Naive thymus-derived CD4-positive, alpha-beta T cell (primary cell): ENCODE measurements around the gene ZBTB39. TPM values are rescaled to one million over a fixed set of nuclear protein-coding genes. Genes with fewer than 3 reads are reported as not detected.
A peak's percentile ranks its signal among the peaks of the same experiment; 100 is the strongest.
"Not testable (repeated sequence)": the region's sequence is repeated elsewhere in the genome, so short reads cannot be mapped to it uniquely, and the experiment has no call there.

Experiments
- ATAC-seq: fragments of 150-1000 bp; cut with Tn5 transposase; 2 replicates; pipeline ENCODE4 v1.10.0; 2021; ENCODE audit warnings: mild to moderate bottlenecking, moderate library complexity
- CTCF ChIA-PET: fragments of 350-600 bp; sonication (Branson Sonifier 250); formaldehyde crosslinking; loops from one replicate; lab custom pipeline; 2021; ENCODE audit warnings: antibody characterized with exemption; lab: Charles Lee
- POLR2A ChIA-PET: fragments of 350-600 bp; sonication (Branson Sonifier 250); formaldehyde crosslinking; loops from one replicate; lab custom pipeline; 2021; ENCODE audit warnings: antibody characterized with exemption, inconsistent platforms; lab: Charles Lee
- DNase-seq, 9 donors: peaks; one replicate each; pipeline versions ENCODE4 v3.0.0 to v3.0.0-alpha.2; 2020 to 2022; ENCODE audit warnings: mixed read lengths in 1 of 9
- H3K27ac ChIP-seq: one replicate; pipeline ENCODE4 v1.7.0; 2013; ENCODE audit warnings: mild to moderate bottlenecking, low read depth, low read length, moderate library complexity
- H3K27me3 ChIP-seq, 2 donors: one replicate each; pipeline ENCODE4 v1.7.0; 2013; ENCODE audit warnings: low read length in 2 of 2, mild to moderate bottlenecking in 2 of 2, moderate library complexity in 2 of 2; ENCODE audit not compliant: control insufficient read depth in 2 of 2, insufficient read depth in 2 of 2
- H3K36me3 ChIP-seq, 3 experiments: 1 replicate in 2 of 3; 2 replicates in 1 of 3; pipeline ENCODE4 v1.7.0; 2013; ENCODE audit warnings: low read length in 3 of 3, mild to moderate bottlenecking in 3 of 3, moderate library complexity in 1 of 3; ENCODE audit not compliant: insufficient read depth in 3 of 3, control insufficient read depth in 2 of 3
- H3K4me1 ChIP-seq, 2 donors: one replicate each; pipeline ENCODE4 v1.7.0; 2013; ENCODE audit warnings: low read length in 2 of 2, mild to moderate bottlenecking in 2 of 2, moderate library complexity in 1 of 2; ENCODE audit not compliant: control insufficient read depth in 2 of 2, insufficient read depth in 2 of 2
- H3K4me3 ChIP-seq: 2 replicates; pipeline ENCODE4 v1.7.0; 2013; ENCODE audit warnings: mild to moderate bottlenecking, low read length
- H3K9me3 ChIP-seq, 3 experiments: 1 replicate in 2 of 3; 2 replicates in 1 of 3; pipeline ENCODE4 v1.7.0; 2013; ENCODE audit warnings: low read length in 3 of 3; ENCODE audit not compliant: control insufficient read depth in 2 of 3
- H3K27ac Mint-ChIP-seq, 9 donors: one replicate each; pipeline ENCODE4 v1.8.0; 2020 to 2022; ENCODE audit warnings: mixed read lengths in 9 of 9, mild to moderate bottlenecking in 8 of 9, moderate library complexity in 5 of 9, inconsistent platforms in 2 of 9
- H3K27me3 Mint-ChIP-seq, 5 donors: one replicate each; pipeline ENCODE4 v1.8.0; 2021 to 2022; ENCODE audit warnings: mixed read lengths in 5 of 5, mild to moderate bottlenecking in 1 of 5
- H3K36me3 Mint-ChIP-seq, 5 donors: one replicate each; pipeline ENCODE4 v1.8.0; 2020 to 2022; ENCODE audit warnings: mixed read lengths in 5 of 5, mild to moderate bottlenecking in 3 of 5, inconsistent platforms in 1 of 5
- H3K4me1 Mint-ChIP-seq, 7 donors: one replicate each; pipeline ENCODE4 v1.8.0; 2020 to 2022; ENCODE audit warnings: mixed read lengths in 7 of 7, mild to moderate bottlenecking in 3 of 7, inconsistent platforms in 1 of 7
- H3K4me3 Mint-ChIP-seq, 10 donors: one replicate each; pipeline ENCODE4 v1.8.0; 2020 to 2022; ENCODE audit warnings: mild to moderate bottlenecking in 10 of 10, mixed read lengths in 10 of 10, moderate library complexity in 6 of 10, inconsistent platforms in 2 of 10
- H3K9me3 Mint-ChIP-seq, 11 donors: one replicate each; pipeline ENCODE4 v1.8.0; 2020 to 2022; ENCODE audit warnings: mixed read lengths in 11 of 11, mild to moderate bottlenecking in 4 of 11, inconsistent platforms in 1 of 11, moderate library complexity in 1 of 11
- intact Hi-C, 2 donors: fragments of 100-400 bp; cut with micrococcal nuclease; formaldehyde crosslinking; loops; one replicate each; pipeline ENCODE4 v1.15.1; 2023
- polyA plus RNA-seq, 2 donors: library from polyadenylated mRNA; unstranded; fragments of 300-500 nt; fragmentation: Illumina TruSeq; gene quantifications; one replicate each; pipeline ENCODE4 v1.2.3, GENCODE V29; 2021
- total RNA-seq, 6 experiments: library from RNA in 5 of 6; stranded (reverse) in 5 of 6; gene quantifications; 1 replicate in 5 of 6; 2 replicates in 1 of 6; pipeline ENCODE4 v1.2.3 and lab custom pipeline; 2021 to 2026

ZBTB39 gene
- total and polyA plus RNA-seq, 7 experiments from 2014 or later: 2.2 to 12.9 (median 8.2) TPM

DNA sequence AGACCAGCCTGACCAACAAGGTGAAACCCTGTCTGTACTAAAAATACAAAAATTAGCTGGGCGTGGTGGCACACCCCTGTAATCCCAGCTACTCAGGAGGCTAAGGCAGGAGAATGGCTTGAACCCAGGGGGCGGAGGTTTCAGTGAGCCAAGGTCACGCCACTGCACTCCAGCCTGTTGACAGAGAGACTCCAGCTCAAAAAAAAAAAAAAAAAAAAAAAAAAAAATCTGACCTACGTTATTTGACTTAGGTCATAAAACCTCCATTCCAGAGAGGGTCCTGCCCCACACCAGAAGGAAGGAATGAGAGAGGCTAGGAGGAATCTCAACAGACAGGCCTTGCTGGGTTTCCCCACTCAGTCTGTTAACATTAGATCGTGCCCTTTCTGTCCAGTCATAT lies 12.0 kb upstream of the ZBTB39 start:
- DNase-seq, H3K9me3 ChIP-seq, H3K4me3 Mint-ChIP-seq, H3K27me3 ChIP-seq, H3K4me3 ChIP-seq, H3K27ac ChIP-seq, H3K36me3 ChIP-seq, H3K36me3 Mint-ChIP-seq, ATAC-seq, intact Hi-C loops, H3K9me3 Mint-ChIP-seq: not testable (repeated sequence)
- H3K27ac Mint-ChIP-seq: peak overlapping the region in 3 of 9 donors; percentile 62 to 89 (median 83)
- peaks cover 0 to 26% of the 10 kb centered on the region in 2 donors for H3K4me1 ChIP-seq
- H3K27me3 Mint-ChIP-seq: peaks cover 0 to 14% (median 0%) of the 10 kb centered on the region in 5 donors
- CTCF ChIA-PET: interaction anchor here (0.7 to 5.1 kb wide), 8 partner anchors 10 to 53 kb away, joined by 3 to 38 read pairs (median 4); no protein-coding TSS in a partner anchor
- H3K4me1 Mint-ChIP-seq: peaks cover 10 to 62% (median 47%) of the 10 kb centered on the region in 7 donors
- POLR2A ChIA-PET: interaction anchor here (0.6 to 3.2 kb wide), 11 partner anchors 8 to 1090 kb away, joined by 3 to 14 read pairs (median 5); partner anchors contain the start of gene NEMP1

DNA sequence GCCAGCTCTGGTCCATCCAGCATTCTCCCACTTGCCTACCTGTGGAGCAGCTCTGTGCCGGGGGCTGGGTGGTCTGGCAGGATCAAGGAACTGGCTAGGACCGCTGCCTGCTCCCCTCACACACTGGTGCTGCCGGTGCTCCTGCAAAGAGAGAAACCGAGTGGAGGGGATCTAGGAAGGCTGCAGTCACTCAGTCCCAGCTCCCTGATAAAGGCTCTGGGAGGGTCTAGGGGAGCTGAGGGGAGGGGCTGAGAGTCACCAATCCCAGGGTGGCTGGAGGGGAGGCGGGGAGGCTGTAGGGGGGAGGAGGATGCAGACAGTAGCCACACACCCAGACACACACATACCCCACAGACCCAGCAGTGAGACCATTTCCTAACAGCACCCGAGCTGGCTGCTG lies 10.0 kb upstream of the ZBTB39 start, which contains the start of gene TAC3:
Gene TAC3 (minus strand): TSS at position 182 of the 400 bp plus-strand sequence. CDS start 732 bp downstream, outside the sequence.
- CTCF ChIA-PET: interaction anchor here (0.7 to 5.1 kb wide), 6 partner anchors 8 to 263 kb away, joined by 3 to 38 read pairs (median 6); no protein-coding TSS in a partner anchor
- Histone ChIP-seq H3K27me3 (no peaks in the 10 kb centered on the region), H3K4me1 (peaks cover 0 to 40% of the 10 kb centered on the region in 2 donors), H3K4me3 (no peak within 1 kb of the TSS), H3K36me3 (no peaks in the 10 kb centered on the region), H3K27ac (no peak within 1 kb of the TSS), H3K9me3 (no peaks in the 10 kb centered on the region)
- Mint-ChIP-seq H3K27ac (peak within 1 kb of the TSS in 5 of 9 donors; percentile 35 to 75 (median 45)), H3K4me1 (peaks cover 22 to 71% (median 54%) of the 10 kb centered on the region in 7 donors), H3K27me3 (peaks cover 0 to 14% (median 0%) of the 10 kb centered on the region in 5 donors), H3K9me3 (no peaks in the 10 kb centered on the region), H3K36me3 (peaks cover 0 to 4% (median 0%) of the 10 kb centered on the region in 5 donors), H3K4me3 (no peak within 1 kb of the TSS)
- POLR2A ChIA-PET: interaction anchor here (1.3 to 1.7 kb wide), 4 partner anchors 10 to 18 kb away, joined by 3 to 5 read pairs (median 5); no protein-coding TSS in a partner anchor
- intact Hi-C loops: no loop called here
- DNase-seq (no peak), ATAC-seq (no peak)

DNA sequence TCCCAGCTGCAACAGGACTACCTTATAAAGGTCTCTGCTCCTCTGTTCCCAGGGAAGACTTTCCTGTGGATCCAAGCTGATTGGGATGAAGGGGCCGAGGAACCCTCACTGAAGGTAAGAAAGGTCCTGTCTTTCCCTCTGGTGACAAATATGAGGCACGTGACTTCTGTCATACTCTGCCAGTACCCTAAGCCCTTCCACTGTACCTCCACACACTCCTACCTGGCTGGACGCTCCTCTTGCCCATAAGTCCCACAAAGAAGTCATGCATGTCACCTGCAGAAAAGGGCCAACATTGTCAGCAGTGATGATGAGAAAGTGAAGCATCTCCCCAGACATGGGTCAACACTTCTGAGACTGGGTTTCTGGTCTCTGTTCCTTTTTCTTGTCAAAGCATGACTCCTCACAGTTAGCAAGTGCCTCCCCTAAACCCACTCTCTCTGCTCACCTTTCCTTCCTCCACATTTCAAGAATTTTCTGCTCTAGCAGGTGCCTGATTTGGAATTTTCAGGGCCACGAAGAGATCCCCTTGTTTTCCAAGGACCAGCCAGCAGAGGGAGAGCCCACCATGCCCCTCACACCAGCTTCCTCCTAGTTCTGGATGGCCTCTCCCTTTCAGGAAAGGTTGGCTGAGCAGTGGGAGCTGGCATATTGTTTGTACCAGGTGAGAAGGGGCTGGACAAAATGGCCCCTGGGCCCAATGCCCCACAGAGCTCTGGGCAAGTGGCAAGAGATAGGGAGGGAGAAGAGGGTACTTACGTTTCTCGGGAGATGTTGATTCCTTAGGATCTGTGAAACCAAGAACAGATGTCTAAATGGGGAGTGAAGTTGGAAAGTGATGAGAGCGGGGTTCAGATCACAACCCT lies 6.5 kb upstream of the ZBTB39 start:
- Mint-ChIP-seq H3K27me3 (peaks cover 0 to 14% (median 0%) of the 10 kb centered on the region in 5 donors), H3K4me3 (peak overlapping the region in 3 of 10 donors; percentile 45 to 57 (median 48)), H3K27ac (peak overlapping the region in 7 of 9 donors; percentile 14 to 95 (median 76)), H3K4me1 (peaks cover 18 to 72% (median 55%) of the 10 kb centered on the region in 7 donors), H3K9me3 (no peaks in the 10 kb centered on the region), H3K36me3 (peaks cover 0 to 4% (median 0%) of the 10 kb centered on the region in 5 donors)
- CTCF ChIA-PET: interaction anchor here (1.0 to 11.4 kb wide), 4 partner anchors 8 to 99 kb away, joined by 4 to 241 read pairs (median 64); partner anchors contain the start of gene STAT6
- Histone ChIP-seq H3K36me3 (no peaks in the 10 kb centered on the region), H3K27ac (no peak overlapping the region), H3K4me1 (peaks cover 5 to 35% of the 10 kb centered on the region in 2 donors), H3K4me3 (no peak overlapping the region), H3K9me3 (no peaks in the 10 kb centered on the region), H3K27me3 (no peaks in the 10 kb centered on the region)
- intact Hi-C loops: no loop called here
- ATAC-seq (no peak), DNase-seq (no peak)
- POLR2A ChIA-PET: interaction anchor here (2.1 to 3.0 kb wide), 2 partner anchors 8 to 99 kb away, joined by 11 to 25 read pairs; partner anchors contain the start of gene STAT6

DNA sequence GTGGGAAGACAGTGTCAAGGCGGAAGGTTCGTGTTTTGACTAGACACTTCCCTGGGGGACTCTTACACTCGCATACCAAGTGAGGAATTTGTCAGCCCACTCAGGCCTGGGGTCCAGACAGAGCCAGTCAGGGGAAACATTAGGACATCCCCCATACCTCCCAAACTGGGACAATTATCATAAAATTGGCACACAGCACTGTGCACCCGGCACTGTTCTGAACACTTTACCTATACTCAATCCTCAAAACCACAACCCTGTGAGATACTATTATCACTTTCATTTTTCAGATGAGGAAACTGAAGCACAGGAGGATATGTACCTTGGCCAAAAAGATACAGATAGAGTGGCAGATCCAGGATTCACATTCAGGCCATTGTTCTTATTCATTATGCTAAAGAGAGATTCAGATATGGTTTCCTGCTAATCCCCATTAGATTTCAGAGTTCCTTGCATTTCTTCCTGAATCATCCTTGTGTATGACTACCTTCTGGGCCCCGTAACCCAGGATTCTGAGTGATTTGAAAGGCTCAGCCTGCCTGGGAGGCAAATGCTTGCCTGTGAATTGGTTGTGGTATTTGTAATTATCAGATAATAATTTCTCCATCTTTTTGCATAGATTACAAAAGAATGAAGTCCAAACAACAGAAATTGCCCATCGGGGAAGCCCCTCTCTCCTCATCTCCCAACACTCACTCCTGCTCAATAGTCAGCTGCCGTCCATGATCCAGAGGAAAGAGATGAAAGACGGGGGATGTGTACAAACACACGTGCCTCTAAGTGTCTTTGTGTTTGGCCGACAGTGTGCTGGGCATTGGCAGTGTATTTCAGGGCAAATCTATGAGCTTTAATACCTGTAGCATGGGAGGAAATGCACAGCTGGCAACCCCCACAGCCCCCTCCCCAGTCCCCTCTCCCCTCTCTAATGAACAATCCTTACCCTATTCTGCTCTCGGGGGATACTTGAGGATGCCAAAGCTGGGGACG lies 5.4 kb upstream of the ZBTB39 start:
- peaks cover 9 to 45% of the 10 kb centered on the region in 2 donors for H3K4me1 ChIP-seq
- peak overlapping the region; percentile 23 for H3K4me3 ChIP-seq
- H3K27ac ChIP-seq: peak overlapping the region; percentile 55
- peaks cover 0 to 4% (median 0%) of the 10 kb centered on the region in 5 donors for H3K36me3 Mint-ChIP-seq
- peak overlapping the region; percentile 78 to 95 (median 90) for H3K27ac Mint-ChIP-seq
- H3K4me1 Mint-ChIP-seq: peaks cover 28 to 81% (median 66%) of the 10 kb centered on the region in 7 donors
- no peaks in the 10 kb centered on the region for H3K36me3 ChIP-seq
- intact Hi-C loops: loop anchor here in 1 of 2 donors (1.0 kb wide), 1 partner anchor 9 kb away; no protein-coding TSS in a partner anchor
- H3K9me3 Mint-ChIP-seq: no peaks in the 10 kb centered on the region
- ATAC-seq (peak; percentile 64), DNase-seq (peak in 4 of 9 donors; percentile 36 to 51 (median 43))
- peaks cover 0 to 14% (median 0%) of the 10 kb centered on the region in 5 donors for H3K27me3 Mint-ChIP-seq
- no peaks in the 10 kb centered on the region for H3K27me3 ChIP-seq
- peak overlapping the region; percentile 42 to 78 (median 62) for H3K4me3 Mint-ChIP-seq
- CTCF ChIA-PET: interaction anchor here (0.5 to 11.4 kb wide), 9 partner anchors 8 to 439 kb away, joined by 3 to 241 read pairs (median 5); partner anchors contain the start of gene STAT6
- H3K9me3 ChIP-seq: no peaks in the 10 kb centered on the region
- POLR2A ChIA-PET: interaction anchor here (0.5 to 3.0 kb wide), 8 partner anchors 9 to 257 kb away, joined by 3 to 25 read pairs (median 6); partner anchors contain the start of gene STAT6

DNA sequence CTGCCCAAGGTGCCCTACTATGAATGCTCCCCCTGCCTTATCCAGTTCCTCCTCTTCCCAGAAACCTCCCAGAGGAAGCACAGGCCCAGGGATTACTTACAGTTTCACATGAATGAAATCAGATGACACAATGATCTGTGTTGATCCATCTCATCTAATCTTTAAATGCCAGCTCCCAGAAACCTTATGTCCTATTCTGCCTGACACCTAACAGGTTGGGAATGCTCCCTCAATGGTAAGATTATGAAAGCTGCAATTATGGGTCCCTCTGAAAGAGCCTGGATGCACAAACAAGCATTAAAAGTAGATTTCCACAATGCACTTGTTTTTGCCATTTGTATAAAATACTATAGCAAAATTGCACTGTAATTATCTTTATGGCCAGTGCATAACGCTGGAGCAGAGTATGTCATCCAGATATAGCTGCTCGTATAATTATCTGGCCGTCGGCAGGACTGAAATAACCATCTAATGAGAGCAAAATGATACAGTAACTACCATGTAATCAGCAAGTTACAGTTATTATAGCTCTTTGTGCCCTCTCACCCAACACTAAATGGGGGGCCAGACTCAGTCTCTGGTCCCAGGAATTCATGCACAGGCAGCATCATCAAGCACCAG lies 4.4 kb upstream of the ZBTB39 start:
- intact Hi-C loops: loop anchor here in 1 of 2 donors (1.0 kb wide), 1 partner anchor 10 kb away; no protein-coding TSS in a partner anchor
- ChIA-PET CTCF (interaction anchor here (0.5 to 11.4 kb wide), 10 partner anchors 9 to 438 kb away, joined by 3 to 241 read pairs (median 4); partner anchors contain the start of gene STAT6), POLR2A (interaction anchor here (0.5 to 3.0 kb wide), 10 partner anchors 10 to 256 kb away, joined by 3 to 25 read pairs (median 5); partner anchors contain the start of gene STAT6)
- H3K9me3 Mint-ChIP-seq: no peaks in the 10 kb centered on the region
- peak overlapping the region in 3 of 10 donors; percentile 13 to 78 (median 47) for H3K4me3 Mint-ChIP-seq
- Histone ChIP-seq H3K27ac (peak overlapping the region; percentile 55), H3K4me3 (peak overlapping the region; percentile 23), H3K36me3 (no peaks in the 10 kb centered on the region), H3K9me3 (no peaks in the 10 kb centered on the region), H3K27me3 (no peaks in the 10 kb centered on the region), H3K4me1 (peaks cover 12 to 47% of the 10 kb centered on the region in 2 donors)
- peaks cover 31 to 84% (median 70%) of the 10 kb centered on the region in 7 donors for H3K4me1 Mint-ChIP-seq
- ATAC-seq (no peak), DNase-seq (no peak)
- peak overlapping the region in 8 of 9 donors; percentile 78 to 95 (median 90) for H3K27ac Mint-ChIP-seq
- peaks cover 0 to 4% (median 0%) of the 10 kb centered on the region in 5 donors for H3K36me3 Mint-ChIP-seq
- peaks cover 0 to 14% (median 0%) of the 10 kb centered on the region in 5 donors for H3K27me3 Mint-ChIP-seq
